Posterior cingulate gyrus (tissue), 11 donors: ENCODE results near the gene ANO1.

Experiments
- DNase-seq, 10 donors: peaks; one replicate each; pipeline versions ENCODE4 v3.0.0 to v3.0.0-alpha.2; 2020 to 2021; ENCODE audit warnings: mixed read lengths in 3 of 10
- intact Hi-C: fragments of 100-400 bp; cut with DNase I; formaldehyde crosslinking; loops from one replicate; pipeline ENCODE4 v1.15.1; 2023

Gene ANO1

GRCh38 chr11:70071996-70072395, 6.1 kb upstream of the ANO1 start:
- peak in 1 of 10 donors; percentile 32 for DNase-seq
- intact Hi-C loops: no loop called here

GRCh38 chr11:70072461-70072860, 5.7 kb upstream of the ANO1 start:
- peak in 1 of 10 donors; percentile 62 for DNase-seq

GRCh38 chr11:70072861-70073755, 5.0 kb upstream of the ANO1 start:
- intact Hi-C loops: no loop called here
- peak in 1 of 10 donors; percentile 52 for DNase-seq

More at GRCh38 chr11:70072461-70072860, 5.7 kb upstream of the ANO1 start:
- intact Hi-C loops: no loop called here

GRCh38 chr11:70073871-70074371, 4.2 kb upstream of the ANO1 start:
- DNase-seq: peak in 1 of 10 donors; percentile 48
- intact Hi-C loops: no loop called here

- intact Hi-C loops: no loop called here
- DNase-seq: peak in 2 of 10 donors; percentile 47 to 57
Measured at GRCh38 chr11:70074746-70075145, 3.4 kb upstream of the ANO1 start.

GRCh38 chr11:70075836-70076235, 2.3 kb upstream of the ANO1 start:
- intact Hi-C loops: no loop called here
- peak in 2 of 10 donors; percentile 49 to 67 for DNase-seq

- DNase-seq: peak in 2 of 10 donors; percentile 62 to 66
- intact Hi-C loops: no loop called here
Measured at GRCh38 chr11:70076461-70076931, 1.6 kb upstream of the ANO1 start.

GRCh38 chr11:70077411-70078094, 564 bp upstream of the ANO1 start:
- DNase-seq: peak in 3 of 10 donors; percentile 47 to 63 (median 50)
- intact Hi-C loops: no loop called here

GRCh38 chr11:70078781-70079616, 882 bp downstream of the ANO1 start:
- intact Hi-C loops: no loop called here
- DNase-seq: peak in 3 of 10 donors; percentile 41 to 84 (median 66)

GRCh38 chr11:70079691-70080090, 1.6 kb downstream of the ANO1 start:
- intact Hi-C loops: no loop called here
- DNase-seq: peak in 3 of 10 donors; percentile 20 to 55 (median 22)

GRCh38 chr11:70080763-70081162, 2.6 kb downstream of the ANO1 start:
- DNase-seq: peak in 3 of 10 donors; percentile 32 to 58 (median 38)
- intact Hi-C loops: no loop called here

- DNase-seq: peak in 1 of 10 donors; percentile 52
- intact Hi-C loops: no loop called here
Measured at GRCh38 chr11:70082829-70083228, 4.7 kb downstream of the ANO1 start.

- intact Hi-C loops: no loop called here
Measured at GRCh38 chr11:70084046-70084984, 6.2 kb downstream of the ANO1 start.

GRCh38 chr11:70085815-70086769, 8.0 kb downstream of the ANO1 start:
- DNase-seq: no peak

More at GRCh38 chr11:70084046-70084984, 6.2 kb downstream of the ANO1 start:
- no peak for DNase-seq

GRCh38 chr11:70087446-70088167, 9.5 kb downstream of the ANO1 start:
- intact Hi-C loops: no loop called here
- no peak for DNase-seq

More at GRCh38 chr11:70085815-70086769, 8.0 kb downstream of the ANO1 start:
- intact Hi-C loops: no loop called here

- no peak for DNase-seq
- intact Hi-C loops: no loop called here
Measured at GRCh38 chr11:70088735-70089250, 10.7 kb downstream of the ANO1 start.

GRCh38 chr11:70089631-70090030, 11.5 kb downstream of the ANO1 start:
- no peak for DNase-seq
- intact Hi-C loops: no loop called here
